ENCODE results near the gene NEDD4L.

Gene NEDD4L

GRCh38 chr18:58400331-58400870 is 356.4 kb downstream of the NEDD4L start:
- DNase-seq (ENCODE audit: extremely low spot score) = no peak

GRCh38 chr18:58401191-58401590 is 357.2 kb downstream of the NEDD4L start:
- ChIA-PET POLR2A (no interaction called here), CTCF (interaction anchor here (0.8 to 2.6 kb wide), 3 partner anchors 8 to 363 kb away, joined by 3 to 14 read pairs (median 5); no protein-coding TSS in a partner anchor)

More at GRCh38 chr18:58400331-58400870, 356.4 kb downstream of the NEDD4L start:
- no peak for TF ChIP-seq CTCF (IDR thresholded peaks at IDR 0.05; ENCODE audit: control extremely low read depth, extremely low read depth, low read depth, missing control alignments)
- ChIA-PET CTCF (interaction anchor here (2.6 kb wide), 1 partner anchor 363 kb away, joined by 14 read pairs; no protein-coding TSS in a partner anchor), POLR2A (no interaction called here)

GRCh38 chr18:58402247-58402646 is 358.2 kb downstream of the NEDD4L start:
- DNase-seq (ENCODE audit: extremely low spot score) = no peak
- TF ChIP-seq CTCF (IDR thresholded peaks at IDR 0.05; ENCODE audit: control extremely low read depth, extremely low read depth, low read depth, missing control alignments) = no peak
- CTCF ChIA-PET = interaction anchor here (0.6 to 1.4 kb wide), 2 partner anchors 126 to 362 kb away, joined by 3 to 5 read pairs; no protein-coding TSS in a partner anchor
- POLR2A ChIA-PET = no interaction called here

More at GRCh38 chr18:58401191-58401590, 357.2 kb downstream of the NEDD4L start:
- no peak for TF ChIP-seq CTCF (IDR thresholded peaks at IDR 0.05; ENCODE audit: control extremely low read depth, extremely low read depth, low read depth, missing control alignments)
- no peak for DNase-seq (ENCODE audit: extremely low spot score)

- DNase-seq (ENCODE audit: extremely low spot score) = no peak
- POLR2A ChIA-PET = no interaction called here
- CTCF ChIA-PET = no interaction called here
- TF ChIP-seq CTCF (IDR thresholded peaks at IDR 0.05; ENCODE audit: control extremely low read depth, extremely low read depth, low read depth, missing control alignments) = no peak
These were observed 359.1 kb downstream of the NEDD4L start for GRCh38 chr18:58402951-58403702.

- no peak for TF ChIP-seq CTCF (IDR thresholded peaks at IDR 0.05; ENCODE audit: control extremely low read depth, extremely low read depth, low read depth, missing control alignments)
- POLR2A ChIA-PET = no interaction called here
- DNase-seq (ENCODE audit: extremely low spot score) = no peak
- CTCF ChIA-PET = interaction anchor here (0.7 kb wide), 1 partner anchor 360 kb away, joined by 3 read pairs; no protein-coding TSS in a partner anchor
These were observed 359.9 kb downstream of the NEDD4L start for GRCh38 chr18:58403799-58404455.

GRCh38 chr18:58405107-58405898 is 361.3 kb downstream of the NEDD4L start:
- ChIA-PET CTCF (interaction anchor here (0.7 kb wide), 1 partner anchor 359 kb away, joined by 3 read pairs; no protein-coding TSS in a partner anchor), POLR2A (no interaction called here)
- TF ChIP-seq CTCF (IDR thresholded peaks at IDR 0.05; ENCODE audit: control extremely low read depth, extremely low read depth, low read depth, missing control alignments) = no peak
- DNase-seq (ENCODE audit: extremely low spot score) = no peak
